ENCODE results near the gene CT47A7.
"Not testable (repeated sequence)": the region's sequence is repeated elsewhere in the genome, so short reads cannot be mapped to it uniquely, and the experiment has no call there.

The CT47A7 gene

DNA sequence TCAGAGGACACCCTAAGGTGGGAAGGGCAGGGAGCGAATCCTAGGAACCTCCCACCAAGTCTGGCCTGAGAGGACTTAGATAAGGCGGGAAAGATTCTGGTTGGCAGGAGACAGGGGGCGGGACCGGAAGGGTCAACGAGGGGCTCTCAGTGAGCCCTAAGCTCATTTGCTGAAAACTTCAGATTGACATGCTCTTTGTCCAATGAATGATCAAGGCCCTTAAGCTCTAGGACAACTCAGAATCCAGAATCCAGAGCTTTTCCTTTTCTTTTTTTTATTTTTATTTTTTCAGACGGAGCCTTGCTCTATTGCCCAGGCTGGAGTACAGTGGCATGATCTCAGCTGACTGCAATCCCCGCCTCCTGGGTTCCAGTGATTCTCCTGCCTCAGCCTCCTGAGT, at the start of gene CT47A7:
TSS of gene CT47A7 (minus strand) at position 101 of the 400 bp plus-strand sequence. CDS start 255 bp downstream, outside the sequence.
- not testable (repeated sequence) for DNase-seq

DNA sequence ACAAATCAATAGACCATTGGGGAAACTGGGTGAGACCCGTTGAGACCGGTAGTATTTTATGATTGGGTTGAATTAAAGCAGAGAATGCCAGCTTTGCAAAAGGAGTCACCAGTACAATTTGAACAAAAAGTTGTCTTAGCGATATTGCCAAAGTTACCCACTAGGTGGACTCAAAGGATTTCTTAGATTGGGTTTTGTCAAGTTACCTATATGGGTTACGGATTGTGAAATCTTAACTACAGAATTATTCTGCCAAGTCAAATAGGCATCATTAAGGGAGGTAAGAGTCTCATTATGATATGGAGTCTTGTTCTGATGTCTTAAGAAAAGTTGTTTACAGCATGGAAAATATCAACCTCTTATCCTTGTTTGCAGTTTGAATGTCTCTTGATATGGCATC, 44.2 kb upstream of the CT47A7 start:
- DNase-seq = no peak

DNA sequence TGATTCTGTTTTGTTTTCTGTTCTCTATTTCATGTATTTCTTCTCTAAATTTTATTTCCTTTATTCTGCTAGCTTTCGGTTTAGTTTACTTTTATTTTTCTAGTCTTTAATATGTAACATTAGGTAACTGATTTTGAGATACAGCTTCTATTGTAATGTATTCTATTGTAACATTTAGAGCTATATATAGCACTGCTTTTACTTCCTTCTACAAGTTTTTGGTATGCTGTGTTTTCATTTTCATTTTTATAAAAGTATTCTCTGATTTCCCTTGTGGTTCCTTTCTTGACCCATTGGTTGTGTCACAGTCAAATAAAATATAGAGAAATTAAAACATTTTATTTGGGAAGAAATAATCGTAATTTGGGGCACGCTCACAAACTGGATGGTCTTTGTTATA, 43.0 kb upstream of the CT47A7 start:
- DNase-seq = no peak

DNA sequence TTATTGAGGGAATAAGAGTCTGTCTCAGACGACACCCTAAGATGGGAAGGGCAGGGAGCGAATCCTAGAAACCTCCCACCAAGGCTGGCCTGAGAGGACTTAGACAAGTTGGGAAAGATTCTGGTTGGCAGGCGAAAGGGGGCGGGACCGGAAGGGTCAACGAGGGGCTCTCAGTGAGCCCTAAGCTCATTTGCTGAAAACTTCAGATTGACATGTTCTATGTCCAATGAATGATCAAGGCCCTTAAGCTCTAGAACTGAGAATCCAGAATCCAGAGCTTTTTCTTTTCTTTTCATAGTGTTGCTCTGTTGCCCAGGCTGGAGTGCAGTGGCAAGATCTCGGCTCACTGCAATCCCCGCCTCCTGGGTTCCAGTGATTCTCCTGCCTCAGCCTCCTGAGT, 29.3 kb upstream of the CT47A7 start, which contains the start of gene CT47A1:
TSS of gene CT47A1 (minus strand) at position 101 of the 400 bp plus-strand sequence. CDS start 231 bp downstream, outside the sequence.
- not testable (repeated sequence) for DNase-seq

All from stimulated activated CD4-positive, alpha-beta T cell treated with anti-CD3 and anti-CD28 coated beads, Interleukin-12 subunit alpha, Interleukin-12 subunit beta, amount 100 ng/mL, for 4 hours (primary cell).